Measurements from ENCODE around the gene ITIH5. TPM values are rescaled to one million over a fixed set of nuclear protein-coding genes. Genes with fewer than 3 reads are reported as not detected.

The ITIH5 gene
- total and polyA plus RNA-seq, 9 donors = 4.8 to 32.2 (median 15.1) TPM

DNA sequence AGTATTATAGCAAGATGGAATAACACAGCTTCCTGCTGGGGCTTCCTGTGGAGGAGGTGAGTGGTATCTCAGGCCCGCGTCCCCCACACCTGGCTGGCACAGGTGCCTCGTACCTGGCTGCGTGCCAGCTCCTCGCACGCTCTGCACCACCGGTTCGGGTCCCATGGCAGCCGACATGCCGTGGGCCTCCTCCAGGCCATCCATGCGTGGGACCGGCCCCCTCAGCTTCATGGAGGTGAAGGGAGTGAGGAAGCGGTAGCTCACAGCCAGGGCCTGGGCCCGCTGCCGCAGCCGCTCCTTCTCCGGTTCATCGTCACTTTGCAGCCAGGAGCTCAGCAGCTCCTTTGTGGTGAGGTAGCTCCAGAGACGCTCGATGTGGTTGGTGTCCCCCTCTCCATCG, 90.4 kb downstream of the ITIH5 start:
- Histone ChIP-seq H3K9me3 (no peaks in the 10 kb centered on the region), H3K4me1 (ENCODE audit: insufficient read depth) (peaks cover 2% of the 10 kb centered on the region), H3K27ac (no peak overlapping the region), H3K27me3 (no peaks in the 10 kb centered on the region), H3K4me3 (no peak overlapping the region), H3K36me3 (no peaks in the 10 kb centered on the region)
- 87 to 90% (median 90%) methylated on average over 21 of the region's 21 CpGs for WGBS, 3 donors
- DNase-seq = peak in 1 of 5 donors; percentile 24
- TF ChIP-seq POLR2A (IDR thresholded peaks at IDR 0.05) (no peak), EP300 (IDR thresholded peaks at IDR 0.05) (no peak)
- TF ChIP-seq, protein P1, sequence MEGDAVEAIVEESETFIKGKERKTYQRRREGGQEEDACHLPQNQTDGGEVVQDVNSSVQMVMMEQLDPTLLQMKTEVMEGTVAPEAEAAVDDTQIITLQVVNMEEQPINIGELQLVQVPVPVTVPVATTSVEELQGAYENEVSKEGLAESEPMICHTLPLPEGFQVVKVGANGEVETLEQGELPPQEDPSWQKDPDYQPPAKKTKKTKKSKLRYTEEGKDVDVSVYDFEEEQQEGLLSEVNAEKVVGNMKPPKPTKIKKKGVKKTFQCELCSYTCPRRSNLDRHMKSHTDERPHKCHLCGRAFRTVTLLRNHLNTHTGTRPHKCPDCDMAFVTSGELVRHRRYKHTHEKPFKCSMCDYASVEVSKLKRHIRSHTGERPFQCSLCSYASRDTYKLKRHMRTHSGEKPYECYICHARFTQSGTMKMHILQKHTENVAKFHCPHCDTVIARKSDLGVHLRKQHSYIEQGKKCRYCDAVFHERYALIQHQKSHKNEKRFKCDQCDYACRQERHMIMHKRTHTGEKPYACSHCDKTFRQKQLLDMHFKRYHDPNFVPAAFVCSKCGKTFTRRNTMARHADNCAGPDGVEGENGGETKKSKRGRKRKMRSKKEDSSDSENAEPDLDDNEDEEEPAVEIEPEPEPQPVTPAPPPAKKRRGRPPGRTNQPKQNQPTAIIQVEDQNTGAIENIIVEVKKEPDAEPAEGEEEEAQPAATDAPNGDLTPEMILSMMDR (IDR thresholded peaks at IDR 0.05) = no peak
- intact Hi-C loops (cut with DNase I) = no loop called here

- intact Hi-C loops (cut with DNase I) = no loop called here
- Histone ChIP-seq H3K27ac (no peak overlapping the region), H3K4me3 (no peak overlapping the region), H3K36me3 (no peaks in the 10 kb centered on the region), H3K9me3 (no peaks in the 10 kb centered on the region), H3K27me3 (no peaks in the 10 kb centered on the region), H3K4me1 (ENCODE audit: insufficient read depth) (peaks cover 3% of the 10 kb centered on the region)
- peak in 1 of 5 donors; percentile 45 for DNase-seq
- 3 to 19% (median 7%) methylated on average over 3 of the region's 3 CpGs for WGBS, 3 donors
- no peak for TF ChIP-seq EP300 (IDR thresholded peaks at IDR 0.05)
- TF ChIP-seq POLR2A (IDR thresholded peaks at IDR 0.05) = no peak
- TF ChIP-seq, protein P1 (IDR thresholded peaks at IDR 0.05) = no peak
Observed at GRCh38 chr10:7572391-7572790, 94.4 kb downstream of the ITIH5 start.

DNA sequence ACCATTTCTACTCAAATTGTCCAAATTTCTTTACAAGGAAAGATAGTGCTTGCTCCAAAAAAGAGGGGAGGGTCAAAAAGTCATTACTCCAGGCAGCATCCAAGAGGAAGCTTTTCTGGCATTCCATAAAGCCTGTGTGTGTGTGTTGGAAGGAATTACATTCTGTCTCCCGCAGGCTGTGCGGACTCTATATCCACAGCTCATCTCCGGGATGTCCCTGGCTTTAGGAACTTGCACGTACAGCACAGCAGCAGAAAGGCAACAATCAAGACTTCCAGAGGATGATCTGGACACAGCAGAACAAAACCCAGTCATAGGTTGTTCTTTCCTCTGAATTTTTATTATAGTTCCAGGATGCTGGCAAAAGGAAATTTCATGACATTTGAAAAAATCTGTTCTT, 94.8 kb downstream of the ITIH5 start:
- Histone ChIP-seq H3K4me1 (ENCODE audit: insufficient read depth) (peaks cover 3% of the 10 kb centered on the region), H3K36me3 (no peaks in the 10 kb centered on the region), H3K9me3 (no peaks in the 10 kb centered on the region), H3K4me3 (no peak overlapping the region), H3K27me3 (no peaks in the 10 kb centered on the region), H3K27ac (no peak overlapping the region)
- intact Hi-C loops (cut with DNase I) = no loop called here
- TF ChIP-seq EP300 (IDR thresholded peaks at IDR 0.05) = no peak
- TF ChIP-seq POLR2A (IDR thresholded peaks at IDR 0.05) = no peak
- TF ChIP-seq, protein P1 (IDR thresholded peaks at IDR 0.05) = no peak
- WGBS, 3 donors = 22 to 41% (median 24%) methylated on average over 4 of the region's 4 CpGs
- peak in 1 of 5 donors; percentile 15 for DNase-seq

- peak in 1 of 5 donors; percentile 14 for DNase-seq
- Histone ChIP-seq H3K9me3 (no peaks in the 10 kb centered on the region), H3K4me3 (no peak overlapping the region), H3K27me3 (no peaks in the 10 kb centered on the region), H3K36me3 (no peaks in the 10 kb centered on the region), H3K4me1 (ENCODE audit: insufficient read depth) (peaks cover 10% of the 10 kb centered on the region), H3K27ac (no peak overlapping the region)
- WGBS, 3 donors = 36 to 57% (median 37%) methylated on average over 4 of the region's 4 CpGs
- intact Hi-C loops (cut with DNase I) = no loop called here
- TF ChIP-seq POLR2A (IDR thresholded peaks at IDR 0.05) = no peak
- TF ChIP-seq, protein P1 (IDR thresholded peaks at IDR 0.05) = no peak
- no peak for TF ChIP-seq EP300 (IDR thresholded peaks at IDR 0.05)
Observed at GRCh38 chr10:7567911-7568620, 98.7 kb downstream of the ITIH5 start.
